ENCODE results near the gene PTCHD4. TPM values are rescaled to one million over a fixed set of nuclear protein-coding genes. Genes with fewer than 3 reads are reported as not detected.
A peak's percentile ranks its signal among the peaks of the same experiment; 100 is the strongest.

PTCHD4 gene
- polyA plus RNA-seq, 1 donor from 2014 or later: 3.4 TPM

- Histone ChIP-seq H3K9me2 (ENCODE audit: insufficient read depth, low read length) (no peaks in the 10 kb centered on the region), H4K20me1 (ENCODE audit: insufficient read depth) (no peaks in the 10 kb centered on the region), H3K4me2 (ENCODE audit: low read length) (no peak overlapping the region), H2AFZ (ENCODE audit: low read depth, low read length) (no peak overlapping the region), H3K27me3 (ENCODE audit: insufficient read depth, low read depth, low read length) (no peaks in the 10 kb centered on the region), H3K9ac (ENCODE audit: low read length) (no peak overlapping the region), H3K79me2 (replicated peaks; ENCODE audit: insufficient read depth, low read length) (no peaks in the 10 kb centered on the region), H3K9me3 (ENCODE audit: low read length) (no peaks in the 10 kb centered on the region), H3K27ac (ENCODE audit: low read length) (no peak overlapping the region), H3K4me3 (ENCODE audit: low read length) (no peak overlapping the region), H3F3A (ENCODE audit: insufficient read depth, low read length, poor library complexity, severe bottlenecking) (no peaks in the 10 kb centered on the region), H3K36me3 (ENCODE audit: insufficient read depth, low read length) (no peaks in the 10 kb centered on the region)
- TF ChIP-seq POLR2AphosphoS5 (IDR thresholded peaks at IDR 0.05) (no peak), REST (IDR thresholded peaks at IDR 0.05; ENCODE audit: borderline replicate concordance) (no peak), EZH2 (IDR thresholded peaks at IDR 0.05; ENCODE audit: borderline replicate concordance, insufficient read depth, low read length, poor library complexity, severe bottlenecking) (no peak), TAF1 (IDR thresholded peaks at IDR 0.05; ENCODE audit: low read depth) (no peak), RAD21 (conservative IDR thresholded peaks at IDR 0.05) (no peak), SMC3 (conservative IDR thresholded peaks at IDR 0.05; ENCODE audit: poor library complexity) (no peak), MXI1 (conservative IDR thresholded peaks at IDR 0.05; ENCODE audit: poor library complexity, severe bottlenecking) (no peak), CTCF (IDR thresholded peaks at IDR 0.05; ENCODE audit: poor library complexity, severe bottlenecking) (no peak), EP300 (conservative IDR thresholded peaks at IDR 0.05; ENCODE audit: poor library complexity, severe bottlenecking) (no peak)
These were observed 9.7 kb downstream of the PTCHD4 start for GRCh38 chr6:48101290-48101689.

GRCh38 chr6:48100588-48100895 lies 10.5 kb downstream of the PTCHD4 start:
- H3K9me2 ChIP-seq (ENCODE audit: insufficient read depth, low read length): no peaks in the 10 kb centered on the region
- H3K9ac ChIP-seq (ENCODE audit: low read length): no peak overlapping the region
- H3K27ac ChIP-seq (ENCODE audit: low read length): peak overlapping the region; percentile 32
- no peak overlapping the region for H3K4me2 ChIP-seq (ENCODE audit: low read length)
- H3K36me3 ChIP-seq (ENCODE audit: insufficient read depth, low read length): no peaks in the 10 kb centered on the region
- H3K27me3 ChIP-seq (ENCODE audit: insufficient read depth, low read depth, low read length): no peaks in the 10 kb centered on the region
- H2AFZ ChIP-seq (ENCODE audit: low read depth, low read length): no peak overlapping the region
- TF ChIP-seq CTCF (IDR thresholded peaks at IDR 0.05; ENCODE audit: poor library complexity, severe bottlenecking) (no peak), EZH2 (IDR thresholded peaks at IDR 0.05; ENCODE audit: borderline replicate concordance, insufficient read depth, low read length, poor library complexity, severe bottlenecking) (no peak), POLR2AphosphoS5 (IDR thresholded peaks at IDR 0.05) (no peak), RAD21 (conservative IDR thresholded peaks at IDR 0.05) (no peak), SMC3 (conservative IDR thresholded peaks at IDR 0.05; ENCODE audit: poor library complexity) (no peak), TAF1 (IDR thresholded peaks at IDR 0.05; ENCODE audit: low read depth) (no peak), REST (IDR thresholded peaks at IDR 0.05; ENCODE audit: borderline replicate concordance) (no peak), EP300 (conservative IDR thresholded peaks at IDR 0.05; ENCODE audit: poor library complexity, severe bottlenecking) (no peak), MXI1 (conservative IDR thresholded peaks at IDR 0.05; ENCODE audit: poor library complexity, severe bottlenecking) (no peak)
- H3K4me3 ChIP-seq (ENCODE audit: low read length): no peak overlapping the region
- no peaks in the 10 kb centered on the region for H3K79me2 ChIP-seq (replicated peaks; ENCODE audit: insufficient read depth, low read length)
- no peaks in the 10 kb centered on the region for H4K20me1 ChIP-seq (ENCODE audit: insufficient read depth)
- H3K9me3 ChIP-seq (ENCODE audit: low read length): no peaks in the 10 kb centered on the region
- no peaks in the 10 kb centered on the region for H3F3A ChIP-seq (ENCODE audit: insufficient read depth, low read length, poor library complexity, severe bottlenecking)
